GM12878 (cell line): ENCODE results near the gene SUPT4H1. TPM values are rescaled to one million over a fixed set of nuclear protein-coding genes. Genes with fewer than 3 reads are reported as not detected.
"Not testable (repeated sequence)": the region's sequence is repeated elsewhere in the genome, so short reads cannot be mapped to it uniquely, and the experiment has no call there.

Experiments
- ATAC-seq: fragments of 200-7000 bp; cut with Tn5 transposase; 3 replicates; pipeline ENCODE4 v1.9.1; 2020; ENCODE audit warnings: mild to moderate bottlenecking, moderate library complexity
- BruUV-seq: library from RNA; stranded (reverse); fragments of 400-500 nt; replicated peaks from 2 replicates; lab custom pipeline; 2021; lab: Mats Ljungman, UMichigan
- CTCF ChIA-PET: fragments of 300-600 bp; sonication (Branson Sonifier 250); formaldehyde crosslinking; extraction: SDS; loops from one replicate; lab custom pipeline; 2021; ENCODE audit warnings: inconsistent platforms; lab: Yijun Ruan, JAX
- POLR2A ChIA-PET: fragments of 350-600 bp; formaldehyde crosslinking; extraction: SDS; loops from one replicate; lab custom pipeline; 2021; ENCODE audit warnings: inconsistent platforms; lab: Charles Lee
- RAD21 ChIA-PET: fragments of 300-600 bp; sonication (Branson Sonifier 250); formaldehyde crosslinking; loops from one replicate; lab custom pipeline; 2023; ENCODE audit warnings: antibody characterized with exemption; ENCODE audit not compliant: unreplicated experiment; lab: Charles Lee
- SMC1A ChIA-PET: fragments of 300-600 bp; sonication (Branson Sonifier 250); formaldehyde crosslinking; loops from one replicate; lab custom pipeline; 2023; ENCODE audit not compliant: unreplicated experiment, uncharacterized antibody; lab: Charles Lee
- DNase-seq: peaks from one replicate; pipeline ENCODE4 v3.0.0-alpha.2; 2011; ENCODE audit warnings: low read depth, low spot score
- FAIRE-seq: peaks from 3 replicates; lab custom pipeline; 2011; peaks lifted over from hg19 to GRCh38; lab: Jason Lieb, UNC
- H2AFZ ChIP-seq: 2 replicates; pipeline ENCODE4 v1.6.0; 2011; ENCODE audit warnings: low read depth, low read length, control low read depth; ENCODE audit not compliant: control insufficient read depth
- H3K27ac ChIP-seq: 2 replicates; pipeline ENCODE4 v1.5.1; 2011; ENCODE audit warnings: control low read depth; ENCODE audit not compliant: control insufficient read depth, insufficient read depth
- H3K27me3 ChIP-seq, 2 experiments: replicated peaks in 1 of 2; 2 replicates each; pipeline versions ENCODE4 v1.6.0 to v1.6.1; 2011; ENCODE audit warnings: low read length in 1 of 2; ENCODE audit not compliant: control insufficient read depth in 2 of 2, insufficient read depth in 2 of 2
- H3K36me3 ChIP-seq, 2 experiments: 2 replicates each; pipeline ENCODE4 v1.5.1; 2011; ENCODE audit warnings: low read length in 1 of 2; ENCODE audit not compliant: control insufficient read depth in 2 of 2, insufficient read depth in 2 of 2
- H3K4me1 ChIP-seq: 2 replicates; pipeline ENCODE4 v1.6.1; 2011; ENCODE audit warnings: mild to moderate bottlenecking, low read length, moderate library complexity, mixed read lengths; ENCODE audit not compliant: control insufficient read depth, insufficient read depth
- H3K4me2 ChIP-seq: 2 replicates; pipeline ENCODE4 v1.6.0; 2011; ENCODE audit warnings: control low read depth; ENCODE audit not compliant: control insufficient read depth, insufficient read depth
- H3K4me3 ChIP-seq: fragments of 200-600 bp; sonication (generic); 2 replicates; pipeline ENCODE4 v1.5.1; 2016
- H3K79me2 ChIP-seq: 2 replicates; pipeline ENCODE4 v1.6.0; 2011; ENCODE audit warnings: low read length; ENCODE audit not compliant: control insufficient read depth, insufficient read depth
- H3K9ac ChIP-seq: 2 replicates; pipeline ENCODE4 v1.8.0; 2011; ENCODE audit warnings: low read length, control low read depth, mixed read lengths; ENCODE audit not compliant: control insufficient read depth, insufficient read depth
- H3K9me3 ChIP-seq: replicated peaks from 3 replicates; pipeline ENCODE4 v1.5.1; 2011; ENCODE audit warnings: mild to moderate bottlenecking, low read length; ENCODE audit not compliant: control insufficient read depth, insufficient read depth
- H4K20me1 ChIP-seq: 2 replicates; pipeline ENCODE4 v1.6.0; 2011; ENCODE audit not compliant: control insufficient read depth, insufficient read depth
- BACH1 ChIP-seq: fragments of 450-650 bp; IDR thresholded peaks from 2 replicates; pipeline ENCODE4 v1.6.1; 2017; ENCODE audit warnings: mild to moderate bottlenecking, borderline replicate concordance
- IKZF1 ChIP-seq: fragments of 450-650 bp; conservative IDR thresholded peaks from 2 replicates; pipeline ENCODE4 v1.6.1; 2017; ENCODE audit warnings: antibody characterized with exemption, mild to moderate bottlenecking
- SMAD5 ChIP-seq: IDR thresholded peaks from 2 replicates; pipeline ENCODE4 v1.6.1; 2016; ENCODE audit warnings: antibody characterized with exemption, low read depth
- SPI1 ChIP-seq: IDR thresholded peaks from 2 replicates; pipeline ENCODE4 v1.6.1; 2011; ENCODE audit warnings: low read depth, mild to moderate bottlenecking, low read length, moderate library complexity, borderline replicate concordance; ENCODE audit not compliant: insufficient read depth
- WGBS: methylation state at CpG from one replicate; pipeline ENCODE4 v1.1.6; 2016; ENCODE audit warnings: low lambda C conversion rate; ENCODE audit not compliant: insufficient replicate concordance, insufficient coverage; ENCODE audit errors: missing lambda C conversion rate; 5-methylcytosine and 5-hydroxymethylcytosine counted together
- in situ Hi-C: fragments of 300-500 bp; cut with MboI; formaldehyde crosslinking; loops from 9 replicates; pipeline ENCODE4 v1.14.3; 2018; ENCODE audit warnings: mixed read lengths
- intact Hi-C: fragments of 100-400 bp; cut with micrococcal nuclease; formaldehyde crosslinking; loops from one replicate; pipeline ENCODE4 v1.14.2; 2022; ENCODE audit not compliant: unreplicated experiment
- polyA plus RNA-seq, 11 experiments: library from polyadenylated mRNA; depleted of rRNA in 4 of 11; unstranded in 6 of 11; stranded (reverse) in 5 of 11; fragments of >200 nt; fragmentation: Nextera tagmentation in 4 of 11; fragmentation: Illumina TruSeq in 1 of 11; extraction: Ambion mirVana in 4 of 11; extraction: Trizol in 1 of 11; gene quantifications; 1 replicate in 1 of 11; 2 replicates in 10 of 11; pipeline versions ENCODE4 v1.2.1 to v1.2.3, GENCODE V29; 2011 to 2016; ENCODE audit warnings: inconsistent platforms in 2 of 11, missing spikeins in 2 of 11, low read depth in 1 of 11
- total RNA-seq, 4 experiments: library from RNA; depleted of rRNA in 3 of 4; stranded (reverse); fragments of >200 nt in 3 of 4; fragmentation: Illumina TruSeq in 1 of 4; extraction: Trizol in 1 of 4; gene quantifications; 2 replicates each; pipeline versions ENCODE4 v1.2.1 to v1.2.3, GENCODE V29; 2013 to 2021

SUPT4H1 gene
- total and polyA plus RNA-seq, 10 of the 15 experiments (the other 5 are each of a cell fraction or from before 2014, with no cell fraction given), result 83.8 to 293 (median 128) TPM

GRCh38 chr17:58397421-58397820 is 45.4 kb upstream of the SUPT4H1 start:
- H3K27me3 ChIP-seq, DNase-seq, FAIRE-seq, H3K9me3 ChIP-seq, intact Hi-C loops, H2AFZ ChIP-seq, H4K20me1 ChIP-seq, in situ Hi-C loops, H3K4me3 ChIP-seq, H3K79me2 ChIP-seq, H3K27ac ChIP-seq, BruUV-seq, H3K9ac ChIP-seq, H3K4me2 ChIP-seq, ATAC-seq, H3K36me3 ChIP-seq, H3K4me1 ChIP-seq: not testable (repeated sequence)
- RAD21 ChIA-PET, result interaction anchor here (0.6 to 1.4 kb wide), 3 partner anchors 13 to 57 kb away, joined by 3 to 4 read pairs (median 3); no protein-coding TSS in a partner anchor
- POLR2A ChIA-PET, result interaction anchor here (0.9 to 1.7 kb wide), 5 partner anchors 9 to 42 kb away, joined by 3 to 5 read pairs (median 3); partner anchors contain the start of gene RNF43
- WGBS, result 87% methylated on average over 4 of the region's 5 CpGs
- CTCF ChIA-PET, result interaction anchor here (0.7 to 1.4 kb wide), 5 partner anchors 8 to 20 kb away, joined by 3 to 9 read pairs (median 3); partner anchors contain the start of gene RNF43
- SMC1A ChIA-PET, result interaction anchor here (0.7 to 3.9 kb wide), 4 partner anchors 8 to 451 kb away, joined by 3 to 30 read pairs (median 6); partner anchors contain the start of gene RNF43

- RAD21 ChIA-PET, result interaction anchor here (0.9 to 1.4 kb wide), 3 partner anchors 14 to 79 kb away, joined by 3 to 4 read pairs (median 3); no protein-coding TSS in a partner anchor
- in situ Hi-C loops, result no loop called here
- CTCF ChIA-PET, result interaction anchor here (1.1 to 1.4 kb wide), 3 partner anchors 9 to 30 kb away, joined by 3 to 4 read pairs (median 3); no protein-coding TSS in a partner anchor
- DNase-seq, result no peak
- Histone ChIP-seq H3K27ac (no peak overlapping the region), H3K4me1 (no peaks in the 10 kb centered on the region), H3K27me3 (no peaks in the 10 kb centered on the region), H3K79me2 (peaks cover 1% of the 10 kb centered on the region), H4K20me1 (no peaks in the 10 kb centered on the region), H3K4me2 (no peak overlapping the region), H3K4me3 (no peak overlapping the region), H3K9me3 (no peaks in the 10 kb centered on the region)
- FAIRE-seq, result no peak
- ATAC-seq, result no peak
- SMC1A ChIA-PET, result interaction anchor here (0.6 to 3.9 kb wide), 4 partner anchors 13 to 27 kb away, joined by 3 to 30 read pairs (median 9); no protein-coding TSS in a partner anchor
- POLR2A ChIA-PET, result interaction anchor here (0.7 to 1.7 kb wide), 5 partner anchors 12 to 40 kb away, joined by 3 to 5 read pairs (median 3); no protein-coding TSS in a partner anchor
- 30% methylated on average over 4 of the region's 4 CpGs for WGBS
- no TSS peak for BruUV-seq
- TF ChIP-seq SPI1 (no peak), IKZF1 (no peak), SMAD5 (no peak), BACH1 (no peak)
- TF ChIP-seq, all 136 proteins: peak for 0
- intact Hi-C loops, result no loop called here
- Histone ChIP-seq H2AFZ (no peak overlapping the region), H3K9ac (no peak overlapping the region), H3K36me3 (no peaks in the 10 kb centered on the region)
Measured at GRCh38 chr17:58396173-58396572, 44.2 kb upstream of the SUPT4H1 start.
